ENCODE data around the gene BAHD1.
A peak's percentile ranks its signal among the peaks of the same experiment; 100 is the strongest.

BAHD1 gene

GRCh38 chr15:40461958-40462357 is 21.2 kb downstream of the BAHD1 start:
- Histone ChIP-seq H3K4me3 (replicated peaks; ENCODE audit: insufficient read depth, low read length) (no peak overlapping the region), H3K27ac (replicated peaks) (no peak overlapping the region), H3K27me3 (ENCODE audit: insufficient read depth, poor library complexity, severe bottlenecking) (no peaks in the 10 kb centered on the region)
- TF ChIP-seq SPI1 (IDR thresholded peaks at IDR 0.05; ENCODE audit: borderline replicate concordance, low read depth), result no peak
- no peak for TF ChIP-seq CTCF (IDR thresholded peaks at IDR 0.05; ENCODE audit: insufficient read depth, low read length)
- DNase-seq (ENCODE audit: low read depth in 1 of 2, low spot score in 1 of 2), result no peak

GRCh38 chr15:40463279-40463678 is 22.5 kb downstream of the BAHD1 start:
- H3K27ac ChIP-seq (replicated peaks), result no peak overlapping the region
- DNase-seq (ENCODE audit: low read depth in 1 of 2, low spot score in 1 of 2), result no peak
- no peak overlapping the region for H3K4me3 ChIP-seq (replicated peaks; ENCODE audit: insufficient read depth, low read length)
- no peaks in the 10 kb centered on the region for H3K27me3 ChIP-seq (ENCODE audit: insufficient read depth, poor library complexity, severe bottlenecking)
- TF ChIP-seq GABPA (IDR thresholded peaks at IDR 0.05; ENCODE audit: low read depth) (no peak), SPI1 (IDR thresholded peaks at IDR 0.05; ENCODE audit: borderline replicate concordance, low read depth) (no peak), CTCF (IDR thresholded peaks at IDR 0.05; ENCODE audit: insufficient read depth, low read length) (no peak), REST (IDR thresholded peaks at IDR 0.05; ENCODE audit: insufficient replicate concordance, low read depth) (no peak)

- Histone ChIP-seq H3K27me3 (ENCODE audit: insufficient read depth, poor library complexity, severe bottlenecking) (no peaks in the 10 kb centered on the region), H3K27ac (replicated peaks) (no peak overlapping the region), H3K4me3 (replicated peaks; ENCODE audit: insufficient read depth, low read length) (no peak overlapping the region)
- DNase-seq (ENCODE audit: low read depth in 1 of 2, low spot score in 1 of 2), result no peak
- TF ChIP-seq POLR2AphosphoS5 (IDR thresholded peaks at IDR 0.05; ENCODE audit: low read depth) (no peak), REST (IDR thresholded peaks at IDR 0.05; ENCODE audit: insufficient replicate concordance, low read depth) (no peak), GABPA (IDR thresholded peaks at IDR 0.05; ENCODE audit: low read depth) (no peak), SPI1 (IDR thresholded peaks at IDR 0.05; ENCODE audit: borderline replicate concordance, low read depth) (no peak), CTCF (IDR thresholded peaks at IDR 0.05; ENCODE audit: insufficient read depth, low read length) (no peak)
Observed at GRCh38 chr15:40463886-40464545, 23.3 kb downstream of the BAHD1 start.

- no peak overlapping the region for H3K4me3 ChIP-seq (replicated peaks; ENCODE audit: insufficient read depth, low read length)
- H3K27ac ChIP-seq (replicated peaks), result no peak overlapping the region
- DNase-seq (ENCODE audit: low read depth in 1 of 2, low spot score in 1 of 2), result no peak
- no peaks in the 10 kb centered on the region for H3K27me3 ChIP-seq (ENCODE audit: insufficient read depth, poor library complexity, severe bottlenecking)
- TF ChIP-seq SPI1 (IDR thresholded peaks at IDR 0.05; ENCODE audit: borderline replicate concordance, low read depth) (0 out of 2 replicates have a peak, but pooled peaks have one; percentile 2), POLR2AphosphoS5 (IDR thresholded peaks at IDR 0.05; ENCODE audit: low read depth) (no peak)
Observed at GRCh38 chr15:40464595-40465185, 23.9 kb downstream of the BAHD1 start.
